ENCODE data around the gene PSMD8. TPM values are rescaled to one million over a fixed set of nuclear protein-coding genes. Genes with fewer than 3 reads are reported as not detected.

The PSMD8 gene
- total and polyA plus RNA-seq, 10 donors: 39.0 to 144 (median 81.9) TPM

DNA sequence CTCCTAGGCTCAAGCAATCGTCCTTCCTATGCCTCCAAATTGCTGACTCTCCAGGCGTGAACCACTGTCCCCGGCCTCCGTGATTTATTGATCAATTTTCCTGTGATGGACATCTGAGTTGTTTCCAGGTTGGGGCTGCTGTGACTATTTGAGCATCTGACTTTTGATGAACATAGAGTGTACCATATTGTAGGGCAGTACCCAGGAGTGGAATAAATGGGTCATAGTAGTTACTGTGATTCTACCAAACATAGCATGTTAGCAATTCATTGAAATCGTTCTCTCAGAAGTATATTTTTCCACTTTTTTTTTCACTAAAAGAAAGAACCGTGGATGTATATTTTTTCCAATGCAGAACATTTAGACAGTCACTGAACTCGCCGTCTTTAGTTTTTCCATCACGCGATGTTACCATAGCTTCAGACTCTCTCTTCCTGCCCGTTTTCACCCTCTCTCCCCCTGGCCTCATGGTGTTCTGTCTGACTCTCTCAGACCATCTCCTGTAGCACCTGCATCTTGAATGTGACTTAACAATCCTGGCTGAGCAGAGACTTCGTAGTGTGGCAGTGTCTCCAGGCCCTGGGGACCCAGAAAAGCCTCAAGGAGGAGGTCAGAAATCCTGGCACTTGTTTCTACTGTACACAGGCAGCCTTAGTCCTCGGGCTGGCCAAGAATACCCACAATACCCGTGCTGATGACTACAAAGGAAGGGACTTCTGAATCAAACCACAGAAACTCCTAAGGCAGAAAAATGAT, 54.9 kb downstream of the PSMD8 start:
- Histone ChIP-seq H3K4me1 (peaks cover 0 to 35% (median 19%) of the 10 kb centered on the region in 6 donors), H3K27ac (no peak overlapping the region), H3K36me3 (no peaks in the 10 kb centered on the region), H3K9me3 (no peaks in the 10 kb centered on the region), H3K27me3 (replicated peaks in 1 of 7) (peaks cover 0 to 33% (median 16%) of the 10 kb centered on the region in 7 donors), H3K4me3 (no peak overlapping the region)
- intact Hi-C loops (cut with DNase I; ENCODE audit: low total_unique reads): no loop called here
- 58 to 67% (median 58%) methylated on average over 14 of the region's 14 CpGs for WGBS, 5 donors
- TF ChIP-seq POLR2AphosphoS5 (IDR thresholded peaks at IDR 0.05): no peak
- TF ChIP-seq, protein P1, sequence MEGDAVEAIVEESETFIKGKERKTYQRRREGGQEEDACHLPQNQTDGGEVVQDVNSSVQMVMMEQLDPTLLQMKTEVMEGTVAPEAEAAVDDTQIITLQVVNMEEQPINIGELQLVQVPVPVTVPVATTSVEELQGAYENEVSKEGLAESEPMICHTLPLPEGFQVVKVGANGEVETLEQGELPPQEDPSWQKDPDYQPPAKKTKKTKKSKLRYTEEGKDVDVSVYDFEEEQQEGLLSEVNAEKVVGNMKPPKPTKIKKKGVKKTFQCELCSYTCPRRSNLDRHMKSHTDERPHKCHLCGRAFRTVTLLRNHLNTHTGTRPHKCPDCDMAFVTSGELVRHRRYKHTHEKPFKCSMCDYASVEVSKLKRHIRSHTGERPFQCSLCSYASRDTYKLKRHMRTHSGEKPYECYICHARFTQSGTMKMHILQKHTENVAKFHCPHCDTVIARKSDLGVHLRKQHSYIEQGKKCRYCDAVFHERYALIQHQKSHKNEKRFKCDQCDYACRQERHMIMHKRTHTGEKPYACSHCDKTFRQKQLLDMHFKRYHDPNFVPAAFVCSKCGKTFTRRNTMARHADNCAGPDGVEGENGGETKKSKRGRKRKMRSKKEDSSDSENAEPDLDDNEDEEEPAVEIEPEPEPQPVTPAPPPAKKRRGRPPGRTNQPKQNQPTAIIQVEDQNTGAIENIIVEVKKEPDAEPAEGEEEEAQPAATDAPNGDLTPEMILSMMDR (IDR thresholded peaks at IDR 0.05 in 8 of 11, conservative IDR thresholded peaks at IDR 0.05 in 3 of 11): no peak
- no peak for TF ChIP-seq POLR2A (IDR thresholded peaks at IDR 0.05)
- no peak for DNase-seq

DNA sequence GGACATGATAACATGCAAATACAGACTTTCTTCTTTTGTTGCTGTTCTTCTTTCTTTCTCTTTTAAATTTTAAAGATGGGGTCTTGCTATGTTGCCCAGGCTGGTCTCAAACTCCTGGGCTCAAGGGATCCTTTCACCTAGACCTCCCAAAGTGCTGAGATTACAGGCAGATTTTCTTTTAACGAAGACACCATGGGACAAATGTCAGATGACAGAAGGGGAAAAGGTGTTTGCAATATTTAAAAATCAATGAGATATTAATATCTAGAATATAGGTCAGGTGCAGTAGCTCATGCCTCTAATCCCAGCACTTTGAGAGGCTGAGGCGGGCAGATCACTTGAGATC, 55.4 kb downstream of the PSMD8 start:
- no peaks in the 10 kb centered on the region for H3K9me3 ChIP-seq
- H3K4me3 ChIP-seq: no peak overlapping the region
- TF ChIP-seq, protein P1 (IDR thresholded peaks at IDR 0.05 in 8 of 11, conservative IDR thresholded peaks at IDR 0.05 in 3 of 11): no peak
- TF ChIP-seq POLR2AphosphoS5 (IDR thresholded peaks at IDR 0.05) (no peak), POLR2A (IDR thresholded peaks at IDR 0.05) (no peak)
- DNase-seq: no peak
- H3K36me3 ChIP-seq: no peaks in the 10 kb centered on the region
- H3K27ac ChIP-seq: no peak overlapping the region
- intact Hi-C loops (cut with DNase I; ENCODE audit: low total_unique reads): no loop called here
- WGBS, 5 donors: 76 to 91% (median 88%) methylated on average over 2 of the region's 2 CpGs
- peaks cover 0 to 39% (median 21%) of the 10 kb centered on the region in 7 donors for H3K27me3 ChIP-seq (replicated peaks in 1 of 7)
- peaks cover 0 to 37% (median 19%) of the 10 kb centered on the region in 6 donors for H3K4me1 ChIP-seq

DNA sequence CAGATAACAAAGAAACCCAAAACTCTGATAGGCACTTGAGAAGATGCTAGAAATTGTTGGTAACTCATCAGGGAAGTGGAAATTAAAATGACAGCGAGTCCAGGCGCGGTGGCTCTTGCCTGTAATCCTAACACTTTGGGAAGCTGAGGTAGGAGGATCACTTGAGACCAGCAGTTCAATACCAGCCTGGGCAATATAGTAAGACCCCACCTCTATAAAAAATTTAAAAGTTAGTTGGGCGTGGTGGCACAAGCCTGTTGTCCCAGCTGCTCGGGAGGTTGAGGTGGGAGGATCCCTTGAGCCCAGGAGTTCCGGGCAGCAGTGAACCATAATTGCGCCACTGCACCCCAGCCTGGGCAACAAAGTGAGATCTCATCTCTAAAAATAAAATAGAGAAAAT, 56.6 kb downstream of the PSMD8 start:
- H3K27ac ChIP-seq: no peak overlapping the region
- no peaks in the 10 kb centered on the region for H3K9me3 ChIP-seq
- DNase-seq: no peak
- TF ChIP-seq, protein P1 (IDR thresholded peaks at IDR 0.05 in 8 of 11, conservative IDR thresholded peaks at IDR 0.05 in 3 of 11): no peak
- TF ChIP-seq POLR2A (IDR thresholded peaks at IDR 0.05): no peak
- H3K27me3 ChIP-seq (replicated peaks in 1 of 7): peaks cover 0 to 50% (median 29%) of the 10 kb centered on the region in 7 donors
- WGBS, 5 donors: 83 to 91% (median 88%) methylated on average over 7 of the region's 7 CpGs
- intact Hi-C loops (cut with DNase I; ENCODE audit: low total_unique reads): no loop called here
- H3K4me3 ChIP-seq: no peak overlapping the region
- H3K36me3 ChIP-seq: no peaks in the 10 kb centered on the region
- H3K4me1 ChIP-seq: peaks cover 0 to 26% (median 16%) of the 10 kb centered on the region in 6 donors

DNA sequence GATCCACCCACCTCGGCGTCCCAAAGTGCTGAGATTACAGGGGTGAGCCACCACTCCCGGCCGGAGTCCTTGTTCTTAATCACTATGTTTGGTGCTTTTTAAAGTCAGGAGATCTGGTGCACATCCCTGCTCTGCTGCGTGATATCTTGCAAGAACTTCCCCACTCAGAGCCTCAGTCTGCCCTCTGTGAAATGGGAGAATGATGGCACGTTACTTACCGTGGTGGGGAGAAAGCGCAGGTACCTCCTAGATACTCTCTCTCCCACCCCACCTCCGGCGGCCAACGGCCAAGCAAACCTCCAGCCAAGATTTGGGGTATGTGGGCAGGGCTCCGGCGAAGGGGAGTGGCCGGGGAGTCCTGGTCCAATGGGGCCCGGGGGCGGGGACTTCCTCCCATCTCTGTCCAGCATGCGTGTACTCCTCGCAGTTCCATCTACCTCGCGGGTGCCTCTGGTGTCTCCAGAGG, 58.9 kb downstream of the PSMD8 start, which contains the start of gene RYR1:
TSS of gene RYR1 (plus strand) at position 424 of the 466 bp plus-strand sequence. CDS start 139 bp downstream, outside the sequence.
- DNase-seq: peak; percentile 91
- Histone ChIP-seq H3K9me3 (no peaks in the 10 kb centered on the region), H3K36me3 (no peaks in the 10 kb centered on the region), H3K27me3 (replicated peaks in 1 of 7) (peaks cover 0 to 66% (median 29%) of the 10 kb centered on the region in 7 donors), H3K27ac (no peak within 1 kb of the TSS), H3K4me1 (peaks cover 0 to 17% (median 9%) of the 10 kb centered on the region in 6 donors), H3K4me3 (peak within 1 kb of the TSS in 2 of 8 donors; percentile 4 to 49)
- WGBS, 5 donors: 12 to 19% (median 16%) methylated on average over 19 to 20 of the region's 20 CpGs
- TF ChIP-seq, protein P1 (IDR thresholded peaks at IDR 0.05 in 8 of 11, conservative IDR thresholded peaks at IDR 0.05 in 3 of 11): no peak
- no peak for TF ChIP-seq POLR2AphosphoS5 (IDR thresholded peaks at IDR 0.05)
- TF ChIP-seq POLR2A (IDR thresholded peaks at IDR 0.05): no peak
- intact Hi-C loops (cut with DNase I; ENCODE audit: low total_unique reads): no loop called here

All from spleen (tissue), 11 donors.